ENCODE measurements around the gene MYG1. TPM values are rescaled to one million over a fixed set of nuclear protein-coding genes. Genes with fewer than 3 reads are reported as not detected.

MYG1 gene
- total and polyA plus RNA-seq, 2 of the 13 experiments (the other 11 are each of a cell fraction or from before 2014, with no cell fraction given) = 38.6 to 58.0 TPM

- no peaks in the 10 kb centered on the region for H4K20me1 ChIP-seq (ENCODE audit: insufficient read depth, low read length)
- H3K79me2 ChIP-seq (ENCODE audit: insufficient read depth, low read length) = no peaks in the 10 kb centered on the region
- no peaks in the 10 kb centered on the region for H3K36me3 ChIP-seq (replicated peaks in 1 of 2; ENCODE audit: control insufficient read depth in 1 of 2, insufficient read depth in 2 of 2, low read length in 2 of 2)
- DNase-seq (ENCODE audit: low spot score) (peak; percentile 54), ATAC-seq (peak; percentile 87), FAIRE-seq (no peak)
- peaks cover 17% of the 10 kb centered on the region for H3K4me1 ChIP-seq (ENCODE audit: insufficient read depth, low read length)
- in situ Hi-C loops (cut with HindIII; ENCODE audit: extremely low pct_ligation_motif_present, low pct_unique_long_range_greater_than_20kb) = loop anchor here (5.0 kb wide), 1 partner anchor 77 kb away; the partner anchor contains the start of gene AMHR2
- POLR2A ChIA-PET = interaction anchor here (0.9 to 2.5 kb wide), 9 partner anchors 20 to 156 kb away, joined by 3 to 23 read pairs (median 6); partner anchors contain the start of genes AAAS, PFDN5, PRR13 and SP1
- H2AFZ ChIP-seq (ENCODE audit: low read length) = peak overlapping the region; percentile 91
- no TSS peak for BruUV-seq (replicated peaks)
- WGBS (ENCODE audit: low lambda C conversion rate) = under 1% methylated on average over 12 of the region's 50 CpGs
- peak overlapping the region; percentile 49 for H3K9ac ChIP-seq (ENCODE audit: insufficient read depth, low read depth, low read length)
- H3K9me3 ChIP-seq (ENCODE audit: low read length) = no peaks in the 10 kb centered on the region
- peak overlapping the region; percentile 79 to 91 (median 82) for H3K4me3 ChIP-seq (replicated peaks in 1 of 3; ENCODE audit: insufficient read depth in 1 of 3, low read depth in 2 of 3, low read length in 3 of 3)
- no peak overlapping the region for H3K27ac ChIP-seq (ENCODE audit: extremely low read length, insufficient read depth, low read length)
- intact Hi-C loops (cut with micrococcal nuclease; ENCODE audit: unreplicated experiment) = loop anchor here (1.0 kb wide), 1 partner anchor 21 kb away; no protein-coding TSS in a partner anchor
- CTCF ChIA-PET (ENCODE audit: low intra/inter-chr PET ratio, low total read pairs) = interaction anchor here (0.6 to 2.5 kb wide), 7 partner anchors 17 to 133 kb away, joined by 3 to 14 read pairs (median 4); partner anchors contain the start of gene AAAS
- H3K4me2 ChIP-seq (ENCODE audit: low read depth, low read length) = peak overlapping the region; percentile 100
- peaks cover 1 to 30% of the 10 kb centered on the region in 2 experiments; a peak in 4 of 5 replicates for H3K27me3 ChIP-seq (ENCODE audit: control insufficient read depth in 1 of 2, insufficient read depth in 2 of 2, low read length in 2 of 2)
- TF ChIP-seq, protein P1, sequence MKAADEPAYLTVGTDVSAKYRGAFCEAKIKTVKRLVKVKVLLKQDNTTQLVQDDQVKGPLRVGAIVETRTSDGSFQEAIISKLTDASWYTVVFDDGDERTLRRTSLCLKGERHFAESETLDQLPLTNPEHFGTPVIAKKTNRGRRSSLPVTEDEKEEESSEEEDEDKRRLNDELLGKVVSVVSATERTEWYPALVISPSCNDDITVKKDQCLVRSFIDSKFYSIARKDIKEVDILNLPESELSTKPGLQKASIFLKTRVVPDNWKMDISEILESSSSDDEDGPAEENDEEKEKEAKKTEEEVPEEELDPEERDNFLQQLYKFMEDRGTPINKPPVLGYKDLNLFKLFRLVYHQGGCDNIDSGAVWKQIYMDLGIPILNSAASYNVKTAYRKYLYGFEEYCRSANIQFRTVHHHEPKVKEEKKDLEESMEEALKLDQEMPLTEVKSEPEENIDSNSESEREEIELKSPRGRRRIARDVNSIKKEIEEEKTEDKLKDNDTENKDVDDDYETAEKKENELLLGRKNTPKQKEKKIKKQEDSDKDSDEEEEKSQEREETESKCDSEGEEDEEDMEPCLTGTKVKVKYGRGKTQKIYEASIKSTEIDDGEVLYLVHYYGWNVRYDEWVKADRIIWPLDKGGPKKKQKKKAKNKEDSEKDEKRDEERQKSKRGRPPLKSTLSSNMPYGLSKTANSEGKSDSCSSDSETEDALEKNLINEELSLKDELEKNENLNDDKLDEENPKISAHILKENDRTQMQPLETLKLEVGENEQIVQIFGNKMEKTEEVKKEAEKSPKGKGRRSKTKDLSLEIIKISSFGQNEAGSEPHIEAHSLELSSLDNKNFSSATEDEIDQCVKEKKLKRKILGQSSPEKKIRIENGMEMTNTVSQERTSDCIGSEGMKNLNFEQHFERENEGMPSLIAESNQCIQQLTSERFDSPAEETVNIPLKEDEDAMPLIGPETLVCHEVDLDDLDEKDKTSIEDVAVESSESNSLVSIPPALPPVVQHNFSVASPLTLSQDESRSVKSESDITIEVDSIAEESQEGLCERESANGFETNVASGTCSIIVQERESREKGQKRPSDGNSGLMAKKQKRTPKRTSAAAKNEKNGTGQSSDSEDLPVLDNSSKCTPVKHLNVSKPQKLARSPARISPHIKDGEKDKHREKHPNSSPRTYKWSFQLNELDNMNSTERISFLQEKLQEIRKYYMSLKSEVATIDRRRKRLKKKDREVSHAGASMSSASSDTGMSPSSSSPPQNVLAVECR (CRISPR knock-in tag; IDR thresholded peaks at IDR 0.05; ENCODE audit: borderline replicate concordance) = peak; percentile 22; the same call in 1 of the 2 replicates
- peak; percentile 44; the same call in 1 of the 2 replicates for TF ChIP-seq ZNF768 (CRISPR knock-in tag; IDR thresholded peaks at IDR 0.05)
- TF ChIP-seq YY1 (IDR thresholded peaks at IDR 0.05; ENCODE audit: insufficient read depth, insufficient replicate concordance, low read depth, low read length) = peak; percentile 46
- TF ChIP-seq, protein P2, sequence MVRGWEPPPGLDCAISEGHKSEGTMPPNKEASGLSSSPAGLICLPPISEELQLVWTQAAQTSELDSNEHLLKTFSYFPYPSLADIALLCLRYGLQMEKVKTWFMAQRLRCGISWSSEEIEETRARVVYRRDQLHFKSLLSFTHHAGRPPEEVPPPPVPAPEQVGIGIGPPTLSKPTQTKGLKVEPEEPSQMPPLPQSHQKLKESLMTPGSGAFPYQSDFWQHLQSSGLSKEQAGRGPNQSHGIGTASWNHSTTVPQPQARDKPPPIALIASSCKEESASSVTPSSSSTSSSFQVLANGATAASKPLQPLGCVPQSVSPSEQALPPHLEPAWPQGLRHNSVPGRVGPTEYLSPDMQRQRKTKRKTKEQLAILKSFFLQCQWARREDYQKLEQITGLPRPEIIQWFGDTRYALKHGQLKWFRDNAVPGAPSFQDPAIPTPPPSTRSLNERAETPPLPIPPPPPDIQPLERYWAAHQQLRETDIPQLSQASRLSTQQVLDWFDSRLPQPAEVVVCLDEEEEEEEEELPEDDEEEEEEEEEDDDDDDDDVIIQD (CRISPR knock-in tag; IDR thresholded peaks at IDR 0.05; ENCODE audit: low read depth) = 0 out of 2 replicates have a peak, but pooled peaks have one; percentile 19
- TF ChIP-seq ZFY (CRISPR knock-in tag; IDR thresholded peaks at IDR 0.05) = peak; percentile 32; the same call in 1 of the 2 replicates
- TF ChIP-seq KLF12 (CRISPR knock-in tag; IDR thresholded peaks at IDR 0.05; ENCODE audit: borderline replicate concordance) = 0 out of 2 replicates have a peak, but pooled peaks have one; percentile 24
- 0 out of 2 replicates have a peak, but pooled peaks have one; percentile 33 for TF ChIP-seq YEATS4 (CRISPR knock-in tag; IDR thresholded peaks at IDR 0.05; ENCODE audit: borderline replicate concordance)
- TF ChIP-seq, protein P3, sequence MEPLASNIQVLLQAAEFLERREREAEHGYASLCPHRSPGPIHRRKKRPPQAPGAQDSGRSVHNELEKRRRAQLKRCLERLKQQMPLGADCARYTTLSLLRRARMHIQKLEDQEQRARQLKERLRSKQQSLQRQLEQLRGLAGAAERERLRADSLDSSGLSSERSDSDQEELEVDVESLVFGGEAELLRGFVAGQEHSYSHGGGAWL (CRISPR knock-in tag; IDR thresholded peaks at IDR 0.05) = 0 out of 2 replicates have a peak, but pooled peaks have one; percentile 23
- no peak for TF ChIP-seq ZSCAN25 (CRISPR knock-in tag; IDR thresholded peaks at IDR 0.05)
- peak; percentile 48 for TF ChIP-seq ZNF687 (CRISPR knock-in tag; IDR thresholded peaks at IDR 0.05)
Observed at GRCh38 chr12:53344824-53345485, 45.5 kb downstream of the MYG1 start.

All from HepG2 (cell line).